GM12892 (cell line): ENCODE results near the gene TBC1D22A.
A peak's percentile ranks its signal among the peaks of the same experiment; 100 is the strongest.

Source experiments
- DNase-seq: peaks from one replicate; pipeline ENCODE4 v3.0.0; 2011; ENCODE audit not compliant: insufficient read length
- FAIRE-seq: peaks from 2 replicates; lab custom pipeline; 2011; peaks lifted over from hg19 to GRCh38; lab: Jason Lieb, UNC
- POLR2A ChIP-seq: IDR thresholded peaks from 2 replicates; pipeline ENCODE4 v1.6.1; 2011; ENCODE audit warnings: low read depth, low read length, control low read depth
- POLR2AphosphoS5 ChIP-seq: IDR thresholded peaks from 2 replicates; pipeline ENCODE4 v1.6.1; 2011; ENCODE audit warnings: low read depth, low read length, control low read depth
- TAF1 ChIP-seq: IDR thresholded peaks from 2 replicates; pipeline ENCODE4 v1.6.1; 2011; ENCODE audit warnings: low read depth, mild to moderate bottlenecking, control low read depth, low read length, borderline replicate concordance

TBC1D22A gene

DNA sequence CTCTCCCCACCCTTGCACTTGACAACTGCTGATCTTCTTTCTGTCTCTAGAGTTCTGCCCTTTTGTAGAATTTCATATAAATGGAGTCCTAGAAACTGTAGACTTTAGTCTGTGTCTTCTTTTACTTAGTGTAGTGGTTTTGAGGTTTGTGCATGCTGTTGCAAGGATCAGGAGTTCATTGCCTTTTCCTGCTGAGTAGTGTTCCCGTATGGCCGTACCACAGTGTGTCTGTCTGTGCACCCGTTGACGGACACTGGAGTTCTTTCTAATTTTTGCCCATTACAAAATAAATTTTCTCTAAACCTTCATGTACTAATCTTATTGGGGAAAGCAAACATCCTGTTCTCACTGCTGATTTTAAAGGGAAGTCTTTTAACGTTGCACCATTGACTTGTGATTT, 138.1 kb downstream of the TBC1D22A start:
- DNase-seq: no peak
- FAIRE-seq: no peak
- no peak for TF ChIP-seq POLR2AphosphoS5
- TF ChIP-seq TAF1: no peak
- no peak for TF ChIP-seq POLR2A

- TF ChIP-seq POLR2AphosphoS5: no peak
- no peak for TF ChIP-seq POLR2A
- FAIRE-seq (no peak), DNase-seq (no peak)
Measured at GRCh38 chr22:46902436-46902835, 140.0 kb downstream of the TBC1D22A start.

- FAIRE-seq (no peak), DNase-seq (no peak)
- TF ChIP-seq POLR2A: no peak
- TF ChIP-seq POLR2AphosphoS5: no peak
- no peak for TF ChIP-seq TAF1
Measured at GRCh38 chr22:46902998-46903916, 140.8 kb downstream of the TBC1D22A start.

GRCh38 chr22:46905415-46905814, 143.0 kb downstream of the TBC1D22A start:
- no peak for DNase-seq
- TF ChIP-seq POLR2A: no peak
- TF ChIP-seq POLR2AphosphoS5: no peak
- TF ChIP-seq TAF1: no peak
- FAIRE-seq: no peak

DNA sequence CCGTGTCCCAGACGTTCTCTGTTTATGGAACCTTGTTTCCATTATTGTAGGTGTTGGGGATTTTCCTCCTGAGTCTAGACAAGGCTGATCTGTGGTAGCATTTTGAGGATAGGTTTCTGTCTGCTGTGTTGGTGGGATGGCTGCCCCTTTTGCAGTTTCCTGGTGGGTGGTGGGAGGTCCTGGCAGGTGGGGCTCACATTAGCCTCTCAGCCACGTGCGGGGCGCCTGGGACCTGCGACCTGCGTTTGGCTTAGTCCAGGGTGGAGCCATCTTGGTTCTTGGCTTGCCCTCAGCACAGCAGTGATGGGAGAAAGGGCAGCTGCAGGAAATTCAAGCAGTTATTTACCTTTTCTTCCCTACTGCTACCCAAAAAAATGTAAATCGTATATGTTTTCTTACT, 143.4 kb downstream of the TBC1D22A start:
- no peak for TF ChIP-seq POLR2A
- TF ChIP-seq TAF1: no peak
- TF ChIP-seq POLR2AphosphoS5: no peak
- FAIRE-seq (no peak), DNase-seq (no peak)

GRCh38 chr22:46906326-46907045, 144.0 kb downstream of the TBC1D22A start:
- TF ChIP-seq POLR2A (0 out of 2 replicates have a peak, but pooled peaks have one; percentile 15), TAF1 (no peak), POLR2AphosphoS5 (no peak)
- no peak for FAIRE-seq
- no peak for DNase-seq

DNA sequence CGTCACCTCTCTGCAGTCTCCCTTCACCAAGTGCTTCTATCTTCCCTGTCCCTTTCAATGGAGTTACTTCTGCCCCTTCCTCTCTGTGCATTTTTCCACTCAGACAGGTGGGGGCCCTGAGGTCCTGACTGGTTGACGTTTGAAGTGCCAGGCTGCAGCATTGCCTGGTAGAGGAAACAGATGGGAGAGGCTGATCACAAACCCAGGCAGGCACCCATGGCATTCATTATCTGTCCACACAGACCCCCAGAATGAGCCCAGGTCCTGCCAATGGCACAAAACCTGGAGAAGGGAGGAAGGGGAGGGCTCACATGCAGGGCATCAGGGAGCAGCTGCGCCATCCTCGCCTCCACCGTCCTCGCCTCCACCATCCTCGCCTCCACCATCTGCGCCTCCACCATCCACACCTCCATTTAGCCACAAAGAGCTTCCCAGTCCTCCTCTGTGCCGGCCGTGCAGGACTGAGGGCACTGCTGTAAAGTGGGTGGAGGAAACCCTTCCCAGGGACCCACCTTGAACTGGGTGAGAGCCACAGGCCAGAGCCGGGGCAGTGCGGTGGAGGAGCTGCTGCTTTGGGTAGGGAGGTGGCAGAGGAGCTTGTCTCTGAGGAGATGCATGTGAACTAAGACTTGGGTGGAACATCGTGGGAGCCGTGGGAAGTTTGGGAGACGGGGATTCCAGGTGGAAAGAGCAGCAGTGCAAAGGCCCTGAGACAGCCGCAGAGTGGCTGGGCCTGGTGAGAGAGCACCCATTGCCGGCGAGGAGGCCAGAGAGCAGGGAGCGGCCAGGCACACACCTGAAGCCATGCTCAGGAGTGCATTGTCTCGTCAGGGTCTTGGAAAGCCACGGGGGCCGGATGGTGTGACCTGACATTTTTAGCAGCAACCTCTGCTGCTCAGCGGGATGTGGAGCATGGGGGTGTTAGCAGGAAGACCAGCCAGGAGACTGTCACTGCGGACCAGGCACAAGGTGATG, 145.1 kb downstream of the TBC1D22A start:
- FAIRE-seq (no peak), DNase-seq (no peak)
- no peak for TF ChIP-seq POLR2A
- peak; percentile 32; the same call in 1 of the 2 replicates for TF ChIP-seq POLR2AphosphoS5

- TF ChIP-seq TAF1 (no peak), POLR2A (no peak), POLR2AphosphoS5 (no peak)
- DNase-seq (no peak), FAIRE-seq (no peak)
Measured at GRCh38 chr22:46908641-46909107, 146.2 kb downstream of the TBC1D22A start.

GRCh38 chr22:46909237-46910030, 147.0 kb downstream of the TBC1D22A start:
- TF ChIP-seq TAF1: no peak
- TF ChIP-seq POLR2A: no peak
- TF ChIP-seq POLR2AphosphoS5: no peak
- DNase-seq (no peak), FAIRE-seq (no peak)

DNA sequence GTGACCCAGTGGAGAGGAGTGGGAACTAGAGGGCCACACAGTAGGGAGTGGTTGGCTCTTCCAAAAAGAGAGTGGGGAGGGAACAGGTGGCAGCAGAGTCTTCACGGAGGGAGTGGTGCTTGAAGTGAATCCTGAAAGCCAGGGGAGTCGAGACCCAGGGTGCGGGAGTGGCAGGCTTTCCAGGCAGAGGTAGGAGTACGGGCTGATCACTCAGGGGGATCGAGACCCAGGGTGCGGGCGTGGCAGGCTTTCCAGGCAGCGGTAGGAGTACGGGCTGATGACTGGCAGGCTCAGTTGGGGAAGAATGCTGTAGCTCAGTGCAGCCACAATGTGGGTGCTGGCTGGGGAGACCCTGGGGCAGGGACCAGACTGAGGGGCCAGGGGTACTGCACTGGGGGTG, 148.2 kb downstream of the TBC1D22A start:
- TF ChIP-seq POLR2A: no peak
- no peak for TF ChIP-seq POLR2AphosphoS5
- TF ChIP-seq TAF1: no peak
- FAIRE-seq (no peak), DNase-seq (no peak)
